ENCODE data around the gene RMDN2.

Gene RMDN2

GRCh38 chr2:38037757-38038621 is 112.9 kb downstream of the RMDN2 start:
- DNase-seq (ENCODE audit: low read depth in 1 of 2, low spot score in 1 of 2): no peak

- DNase-seq (ENCODE audit: low read depth in 1 of 2, low spot score in 1 of 2): no peak
Measured at GRCh38 chr2:38038682-38039081, 113.6 kb downstream of the RMDN2 start.

DNA sequence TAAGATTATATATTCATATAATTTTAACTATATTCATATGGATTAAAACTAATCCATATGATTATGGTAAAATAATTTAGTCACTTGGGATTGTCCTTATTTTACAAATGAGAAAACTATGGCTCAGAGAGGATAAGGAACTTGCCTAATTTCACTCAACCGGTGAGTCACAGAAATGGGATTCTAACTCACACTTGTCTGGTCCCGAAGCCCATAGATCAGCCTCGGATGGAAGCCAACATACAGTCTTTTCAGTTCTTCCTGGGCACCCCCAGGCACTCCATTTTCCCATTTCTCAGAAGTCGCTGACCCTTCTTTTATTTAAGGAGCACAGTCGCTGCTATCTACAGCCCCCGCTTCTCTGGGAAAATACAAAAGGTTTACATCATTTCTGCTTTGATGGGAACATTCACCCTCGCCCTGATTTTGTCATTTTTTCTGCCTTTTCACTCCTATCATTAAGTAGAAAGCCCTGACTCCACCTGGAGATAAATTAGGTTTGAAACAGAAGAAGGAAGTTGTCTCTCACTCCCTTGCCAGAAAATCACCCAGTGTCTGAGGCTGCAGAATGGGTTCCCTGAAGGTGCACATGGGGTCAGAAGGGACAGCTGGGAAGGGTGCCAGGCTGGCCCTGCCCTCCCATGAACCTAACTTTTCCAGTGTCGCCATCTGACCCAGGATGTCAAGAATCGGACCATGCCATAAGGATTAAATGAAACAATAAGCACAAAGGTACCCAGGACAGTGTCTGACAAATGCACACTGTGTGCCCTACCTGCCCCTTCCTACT is 114.2 kb downstream of the RMDN2 start:
- no peak for DNase-seq (ENCODE audit: low read depth in 1 of 2, low spot score in 1 of 2)

GRCh38 chr2:38045811-38046210 is 120.7 kb downstream of the RMDN2 start:
- no peak for DNase-seq (ENCODE audit: low read depth in 1 of 2, low spot score in 1 of 2)

GRCh38 chr2:38056216-38056615 is 131.1 kb downstream of the RMDN2 start:
- DNase-seq (ENCODE audit: low read depth in 1 of 2, low spot score in 1 of 2): no peak

GRCh38 chr2:38057651-38058410 is 132.7 kb downstream of the RMDN2 start:
- no peak for DNase-seq (ENCODE audit: low read depth in 1 of 2, low spot score in 1 of 2)

DNA sequence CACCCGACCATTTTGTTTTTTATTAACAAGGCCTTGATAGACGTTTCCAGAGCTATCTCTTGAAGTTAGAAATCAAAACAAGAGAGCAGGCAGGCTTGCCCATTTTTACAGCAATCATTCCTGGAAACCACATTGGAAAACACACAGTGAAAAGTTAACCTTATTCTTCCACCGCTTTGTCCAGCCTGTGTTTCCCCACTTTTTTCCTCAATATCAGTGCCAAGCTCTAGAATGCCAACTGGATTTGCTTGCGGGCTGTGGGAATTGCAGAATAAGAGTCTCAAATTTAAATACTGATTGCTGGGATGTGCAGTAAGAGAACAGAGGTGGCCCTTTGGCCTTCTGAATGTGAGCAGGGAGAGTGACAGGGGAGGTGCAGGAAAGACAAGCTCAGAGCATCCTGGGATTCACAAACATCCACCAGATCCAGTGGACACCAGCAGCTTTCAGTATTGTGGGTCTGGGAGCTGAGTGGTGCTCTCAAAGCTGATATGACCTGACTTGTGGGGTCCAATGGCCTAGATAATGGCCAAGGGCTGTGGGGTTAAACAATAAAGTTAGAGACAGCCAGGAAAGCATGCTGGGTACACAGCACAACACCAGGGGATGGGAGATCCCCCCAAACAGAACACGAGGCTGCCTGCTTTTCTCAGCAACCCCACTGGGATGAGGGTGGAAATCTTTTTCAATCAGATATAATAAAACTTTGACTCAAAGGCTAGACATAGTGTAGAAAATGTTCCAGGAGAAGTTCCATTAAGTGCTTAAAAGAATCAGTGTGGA is 135.3 kb downstream of the RMDN2 start:
- DNase-seq (ENCODE audit: low read depth in 1 of 2, low spot score in 1 of 2): no peak

DNA sequence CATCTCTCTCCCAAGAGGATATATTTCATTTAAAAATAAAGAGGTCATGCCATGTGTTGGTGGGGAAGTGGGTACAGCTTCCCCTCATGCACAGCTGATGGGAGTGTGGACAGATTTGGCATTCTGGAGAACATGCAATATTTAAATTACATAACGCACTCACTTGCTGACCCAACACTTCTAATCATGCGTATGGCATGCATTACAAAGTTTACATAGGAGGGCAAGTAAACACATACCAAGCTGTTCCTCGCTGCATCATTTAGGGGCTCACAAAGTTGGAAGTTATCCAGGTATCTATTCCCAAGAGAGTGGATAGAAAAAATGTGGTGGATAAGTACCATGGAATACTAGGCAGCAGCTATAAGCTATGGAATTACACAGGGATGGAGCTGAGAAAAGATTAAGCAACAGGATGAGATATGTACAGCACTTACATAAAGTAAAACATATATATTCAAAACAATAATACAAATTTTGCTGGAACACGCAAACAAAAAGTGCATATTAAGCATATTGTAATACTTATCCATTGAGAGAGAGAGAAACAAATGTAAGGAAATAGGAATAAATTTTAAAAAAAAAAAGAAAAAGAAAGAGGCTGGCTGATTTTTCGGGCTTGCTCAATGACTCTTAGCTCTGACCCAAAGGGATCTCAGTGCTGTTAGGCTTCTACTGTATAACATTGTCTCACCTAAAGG is 139.9 kb downstream of the RMDN2 start:
- DNase-seq (ENCODE audit: low read depth in 1 of 2, low spot score in 1 of 2): no peak

DNA sequence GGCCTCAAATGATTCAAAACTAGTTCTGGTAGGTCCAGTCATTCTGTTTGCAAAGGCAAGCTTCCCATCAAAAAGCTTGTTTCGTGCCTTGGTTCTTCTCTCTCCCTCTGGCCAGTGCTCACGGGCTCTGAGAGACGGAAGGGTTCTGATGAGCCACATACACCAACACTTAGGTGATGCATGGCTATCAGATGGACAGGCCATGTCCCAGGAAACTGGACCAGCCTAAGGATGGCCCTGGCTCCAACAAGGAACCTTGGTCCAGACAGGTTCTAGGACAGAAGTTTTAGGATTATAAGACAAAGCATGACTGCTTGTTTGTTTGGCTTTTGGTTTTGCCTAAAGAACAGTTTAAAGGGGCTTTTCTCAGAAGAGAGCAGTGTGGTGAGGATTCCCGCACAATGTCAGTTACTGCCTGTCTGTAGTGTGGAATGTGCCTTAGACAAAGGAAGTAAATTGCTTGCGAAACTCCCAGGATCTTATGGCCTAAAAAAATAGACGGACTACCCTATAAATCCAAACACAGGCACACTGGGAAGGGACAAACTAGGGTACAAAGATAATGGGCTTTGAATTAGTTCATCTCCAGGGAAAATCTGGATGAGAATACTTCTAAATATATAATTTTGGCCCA is 140.5 kb downstream of the RMDN2 start:
- no peak for DNase-seq (ENCODE audit: low read depth in 1 of 2, low spot score in 1 of 2)

GRCh38 chr2:38066421-38067115 is 141.5 kb downstream of the RMDN2 start:
- no peak for DNase-seq (ENCODE audit: low read depth in 1 of 2, low spot score in 1 of 2)

All from activated T-helper 1 cell treated with anti-CD3 and anti-CD28 coated beads, Interleukin-2, amount 50 U/mL, for 16 hours (primary cell).